ENCODE measurements around the gene TXNDC16.
A peak's percentile ranks its signal among the peaks of the same experiment; 100 is the strongest.

TXNDC16 gene

DNA sequence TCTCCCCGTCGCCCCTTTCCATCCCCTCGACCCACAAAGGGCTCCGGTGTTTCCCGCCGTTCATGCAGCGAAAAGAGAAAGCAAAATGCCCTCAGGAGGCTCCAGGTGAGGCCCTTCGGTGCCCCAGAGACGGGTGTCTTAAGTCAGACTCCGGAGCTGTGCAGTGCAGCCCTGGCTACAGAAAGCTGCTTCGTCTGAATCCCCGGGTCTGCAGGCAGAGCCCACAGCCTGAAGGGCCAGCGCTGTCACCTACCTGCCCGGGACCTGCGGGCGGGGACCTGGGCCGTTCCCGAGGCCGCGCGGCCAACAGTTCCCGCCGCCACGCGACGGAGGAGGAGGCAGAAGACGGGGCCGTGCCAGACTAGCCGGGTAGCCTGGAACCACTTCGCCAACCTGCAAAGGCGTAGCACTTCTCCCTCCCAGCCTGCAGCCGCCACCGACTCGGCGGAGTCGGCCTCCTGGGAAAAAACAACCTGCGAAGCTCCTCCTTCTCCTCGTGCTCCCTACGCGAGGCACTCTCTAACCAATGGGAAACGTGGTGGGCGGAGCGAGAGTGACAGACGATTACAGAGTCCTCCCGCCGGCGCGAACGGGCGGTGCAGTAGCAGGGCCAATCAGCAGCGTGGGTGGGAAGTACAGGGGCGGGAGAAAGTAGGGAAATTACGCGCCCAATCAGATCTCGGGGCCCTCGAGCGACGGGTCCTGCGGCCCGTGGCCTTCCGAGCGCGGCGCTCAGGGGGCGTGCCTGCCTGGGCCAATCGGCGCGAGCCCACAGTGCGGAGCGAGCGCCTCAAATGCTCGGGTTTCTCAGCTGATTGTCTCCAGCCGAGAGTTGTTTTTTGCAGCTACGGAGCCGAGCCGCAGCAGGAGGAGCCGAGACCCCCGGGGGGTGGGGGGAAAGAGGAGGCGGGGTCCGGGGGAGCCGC is at the start of gene TXNDC16, which contains the start of gene GPR137C:
Gene TXNDC16, minus strand, starts transcription at position 443 of the 926 bp plus-strand sequence. CDS start 8,948 bp downstream, outside the sequence.
Gene GPR137C, plus strand, starts transcription at position 774 of the 926 bp plus-strand sequence. CDS start 312 bp downstream, outside the sequence.
- Histone ChIP-seq H3K9ac (ENCODE audit: low read length) (peak within 1 kb of the TSS; percentile 83), H3K9me3 (replicated peaks; ENCODE audit: insufficient read depth, low read length) (no peaks in the 10 kb centered on the region), H3K4me3 (ENCODE audit: low read length) (peak within 1 kb of the TSS; percentile 85), H3K27ac (ENCODE audit: low read length) (peak within 1 kb of the TSS; percentile 84), H3K79me2 (ENCODE audit: low read length) (peaks cover 44% of the 10 kb centered on the region), H3K4me1 (ENCODE audit: low read length) (0 out of 2 replicates have a peak, but pooled peaks cover 3% of the 10 kb centered on the region), H3K36me3 (replicated peaks; ENCODE audit: insufficient read depth, low read length) (no peaks in the 10 kb centered on the region), H4K20me1 (ENCODE audit: insufficient read depth, low read length) (no peaks in the 10 kb centered on the region), H3K4me2 (ENCODE audit: low read depth, low read length) (peak within 1 kb of the TSS; percentile 90), H3K9me2 (replicated peaks; ENCODE audit: insufficient read depth, low read length) (no peaks in the 10 kb centered on the region), H3K27me3 (replicated peaks; ENCODE audit: insufficient read depth, low read length) (no peaks in the 10 kb centered on the region), H3F3A (ENCODE audit: insufficient read depth, low read length) (peaks cover 7% of the 10 kb centered on the region), H2AFZ (ENCODE audit: low read length) (peak within 1 kb of the TSS; percentile 74)
- DNase-seq = peak; percentile 97
- TF ChIP-seq EZH2phosphoT487 (IDR thresholded peaks at IDR 0.05; ENCODE audit: low read length) (no peak), CTCF (IDR thresholded peaks at IDR 0.05; ENCODE audit: low read length) (no peak), EZH2 (optimal IDR thresholded peaks at IDR 0.05; ENCODE audit: low read depth, low read length) (no peak)

DNA sequence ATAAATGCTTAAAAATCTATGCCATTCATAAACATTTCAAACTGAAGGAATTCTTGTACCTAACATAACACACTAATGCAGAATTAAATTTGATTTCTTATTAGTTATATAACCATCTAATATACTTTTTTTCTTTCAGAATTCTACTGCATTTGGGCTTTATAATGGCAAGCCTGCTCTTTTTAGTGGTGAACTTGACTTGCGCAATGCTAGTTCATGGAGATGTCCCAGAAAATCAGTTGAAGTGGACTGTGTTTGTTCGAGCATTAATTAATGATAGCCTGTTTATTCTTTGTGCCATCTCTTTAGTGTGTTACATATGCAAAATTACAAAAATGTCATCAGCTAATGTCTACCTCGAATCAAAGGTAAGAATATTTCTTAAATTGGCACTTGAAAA is 47.7 kb upstream of the TXNDC16 start:
- TF ChIP-seq EZH2 (optimal IDR thresholded peaks at IDR 0.05; ENCODE audit: low read depth, low read length) (no peak), EZH2phosphoT487 (IDR thresholded peaks at IDR 0.05; ENCODE audit: low read length) (no peak), CTCF (IDR thresholded peaks at IDR 0.05; ENCODE audit: low read length) (no peak)
- Histone ChIP-seq H3K36me3 (replicated peaks; ENCODE audit: insufficient read depth, low read length) (no peaks in the 10 kb centered on the region), H2AFZ (ENCODE audit: low read length) (no peak overlapping the region), H3K9me3 (replicated peaks; ENCODE audit: insufficient read depth, low read length) (no peaks in the 10 kb centered on the region), H3K79me2 (ENCODE audit: low read length) (no peaks in the 10 kb centered on the region), H3K9ac (ENCODE audit: low read length) (no peak overlapping the region), H3K27me3 (replicated peaks; ENCODE audit: insufficient read depth, low read length) (no peaks in the 10 kb centered on the region), H3K9me2 (replicated peaks; ENCODE audit: insufficient read depth, low read length) (no peaks in the 10 kb centered on the region), H4K20me1 (ENCODE audit: insufficient read depth, low read length) (no peaks in the 10 kb centered on the region), H3K4me3 (ENCODE audit: low read length) (no peak overlapping the region), H3K27ac (ENCODE audit: low read length) (no peak overlapping the region), H3K4me2 (ENCODE audit: low read depth, low read length) (no peak overlapping the region), H3K4me1 (ENCODE audit: low read length) (no peaks in the 10 kb centered on the region), H3F3A (ENCODE audit: insufficient read depth, low read length) (no peaks in the 10 kb centered on the region)
- DNase-seq = no peak

DNA sequence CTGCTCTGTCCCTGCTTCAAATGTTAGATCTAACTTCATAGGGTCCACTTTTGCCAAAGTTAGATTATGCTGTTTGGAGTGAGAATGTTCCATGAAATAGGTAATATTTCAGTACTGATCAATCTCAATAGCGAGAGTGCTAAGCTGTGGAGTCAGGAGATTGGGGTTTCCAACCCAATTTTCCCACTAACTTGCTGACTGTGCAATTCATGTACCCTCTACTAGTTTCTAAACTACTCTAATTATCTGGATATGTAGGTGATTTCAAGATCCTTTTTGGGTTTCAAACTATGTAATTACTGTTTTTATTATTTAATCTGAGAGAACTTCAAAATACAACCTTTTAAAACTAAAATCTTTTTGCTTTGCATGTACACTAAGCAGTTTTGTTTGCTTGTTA is 46.3 kb upstream of the TXNDC16 start:
- no peaks in the 10 kb centered on the region for H3K36me3 ChIP-seq (replicated peaks; ENCODE audit: insufficient read depth, low read length)
- H3K27me3 ChIP-seq (replicated peaks; ENCODE audit: insufficient read depth, low read length) = no peaks in the 10 kb centered on the region
- no peak for TF ChIP-seq CTCF (IDR thresholded peaks at IDR 0.05; ENCODE audit: low read length)
- TF ChIP-seq EZH2phosphoT487 (IDR thresholded peaks at IDR 0.05; ENCODE audit: low read length) = no peak
- no peak for TF ChIP-seq EZH2 (optimal IDR thresholded peaks at IDR 0.05; ENCODE audit: low read depth, low read length)
- no peak overlapping the region for H2AFZ ChIP-seq (ENCODE audit: low read length)
- H3K4me3 ChIP-seq (ENCODE audit: low read length) = no peak overlapping the region
- DNase-seq = no peak
- H3K9me2 ChIP-seq (replicated peaks; ENCODE audit: insufficient read depth, low read length) = no peaks in the 10 kb centered on the region
- H3K9me3 ChIP-seq (replicated peaks; ENCODE audit: insufficient read depth, low read length) = no peaks in the 10 kb centered on the region
- H3K9ac ChIP-seq (ENCODE audit: low read length) = no peak overlapping the region
- H4K20me1 ChIP-seq (ENCODE audit: insufficient read depth, low read length) = no peaks in the 10 kb centered on the region
- H3K79me2 ChIP-seq (ENCODE audit: low read length) = no peaks in the 10 kb centered on the region
- H3K4me2 ChIP-seq (ENCODE audit: low read depth, low read length) = no peak overlapping the region
- H3F3A ChIP-seq (ENCODE audit: insufficient read depth, low read length) = no peaks in the 10 kb centered on the region
- no peak overlapping the region for H3K27ac ChIP-seq (ENCODE audit: low read length)
- H3K4me1 ChIP-seq (ENCODE audit: low read length) = no peaks in the 10 kb centered on the region
